Pulmonary artery endothelial cell (primary cell): ENCODE measurements around the gene RBFOX2. TPM values are rescaled to one million over a fixed set of nuclear protein-coding genes. Genes with fewer than 3 reads are reported as not detected.
A peak's percentile ranks its signal among the peaks of the same experiment; 100 is the strongest.

Source experiments
- DNase-seq: peaks from one replicate; pipeline ENCODE4 v3.0.0-alpha.2; 2011; ENCODE audit warnings: low read depth, low spot score
- total RNA-seq: library from RNA; depleted of rRNA; stranded (reverse); fragments of >200 nt; gene quantifications from 2 replicates; pipeline ENCODE4 v1.2.3, GENCODE V29; 2014

The RBFOX2 gene
- total RNA-seq, 1 donor from 2014 or later, result 151 TPM

DNA sequence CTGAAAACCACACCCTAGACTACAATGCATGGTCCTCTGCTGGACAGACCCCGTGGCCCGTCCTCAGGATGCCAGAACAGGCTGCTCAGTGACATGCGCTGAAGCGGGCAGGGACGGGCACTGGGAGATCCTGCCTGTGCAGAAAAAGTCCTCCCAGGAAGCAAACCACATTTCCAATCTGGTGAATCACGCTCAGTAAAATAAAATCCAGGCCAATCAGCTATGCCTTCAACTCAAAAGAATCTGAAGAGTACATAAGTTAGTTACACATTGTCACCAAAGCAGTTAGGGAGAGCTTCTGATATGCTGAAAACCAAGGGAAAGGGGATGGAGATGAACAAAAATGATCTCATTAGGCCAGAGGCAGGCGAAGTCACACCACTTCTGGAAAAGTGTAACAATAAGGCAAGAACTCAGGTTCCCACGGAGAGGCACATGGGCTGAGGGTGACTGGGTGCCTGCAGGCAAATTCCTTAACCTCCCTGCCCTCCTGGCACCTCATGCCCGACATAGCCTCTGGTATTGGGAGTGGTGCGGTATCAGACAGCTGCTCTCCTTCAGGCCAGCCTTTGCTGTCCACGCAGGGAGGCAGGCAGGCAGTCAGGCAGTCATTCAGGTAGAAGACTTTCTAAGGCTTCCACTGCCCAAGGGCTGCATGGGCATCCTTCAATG lies 244.5 kb downstream of the RBFOX2 start:
- no peak for DNase-seq

GRCh38 chr22:35782504-35782903 lies 246.1 kb downstream of the RBFOX2 start:
- DNase-seq, result no peak

DNA sequence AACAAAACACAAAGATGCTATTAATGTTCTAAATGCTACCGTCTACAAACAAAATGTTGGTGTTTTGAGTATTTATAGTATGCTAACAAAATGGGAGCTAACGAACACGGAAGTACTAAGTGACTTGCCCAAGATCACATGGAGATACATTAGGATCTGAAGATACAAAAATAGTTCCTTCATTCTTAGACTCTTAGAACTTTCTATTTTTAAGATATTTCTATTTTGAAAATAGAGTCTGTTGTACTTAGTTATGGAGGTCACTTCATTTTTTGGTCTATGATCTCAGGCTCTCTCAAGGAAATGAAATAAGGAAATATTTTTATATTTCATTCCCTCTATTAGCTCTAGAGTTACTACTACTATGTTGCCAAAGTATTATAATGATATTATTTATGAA lies 246.7 kb downstream of the RBFOX2 start:
- DNase-seq, result no peak

DNA sequence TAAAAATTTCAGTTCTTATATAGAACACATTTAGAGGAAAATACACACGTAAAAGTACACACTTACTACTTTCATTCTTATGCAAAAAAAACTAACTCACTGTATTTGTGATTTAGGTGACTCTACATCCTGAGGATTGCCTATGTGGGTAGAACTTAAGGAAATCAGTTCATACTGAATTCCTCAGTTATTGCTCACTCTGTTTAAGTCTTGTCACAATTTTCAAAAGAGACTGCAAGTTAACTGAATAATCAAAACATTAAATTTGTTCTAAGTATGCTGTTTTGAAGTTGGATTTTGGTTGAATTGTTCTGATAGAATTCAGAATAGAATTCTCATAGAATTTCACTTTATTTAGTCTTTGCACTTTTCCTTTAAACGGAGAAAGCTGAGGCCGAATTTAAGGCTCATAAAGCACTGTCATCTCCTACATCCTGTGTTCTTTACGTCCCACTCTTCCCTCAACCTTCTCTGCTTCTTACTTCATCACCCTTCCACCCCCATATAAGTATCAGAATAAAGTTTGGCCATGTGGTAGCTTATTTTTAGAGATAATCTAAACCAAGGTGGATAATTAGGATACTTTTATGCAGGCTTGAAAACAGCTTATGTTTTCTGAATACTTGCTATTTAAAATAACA lies 251.2 kb downstream of the RBFOX2 start:
- peak; percentile 32 for DNase-seq

DNA sequence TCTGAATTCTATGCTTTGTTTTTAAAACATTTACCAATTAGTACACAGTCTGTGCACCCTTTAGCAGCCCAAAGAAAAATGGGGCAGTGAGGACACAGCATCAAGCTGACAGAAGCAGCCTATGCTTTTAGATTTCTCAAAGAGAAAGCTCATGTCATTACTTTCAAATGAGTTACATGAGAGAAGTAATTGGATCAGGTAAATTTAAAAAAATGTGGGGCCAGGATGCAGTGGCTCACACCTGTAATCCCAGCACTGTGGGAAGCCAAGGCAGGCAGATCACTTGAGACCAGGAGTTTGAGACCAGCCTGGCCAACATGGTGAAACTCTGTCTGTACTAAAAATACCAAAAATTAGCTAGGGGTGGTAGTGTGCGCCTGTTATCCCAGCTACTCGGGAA lies 253.3 kb downstream of the RBFOX2 start:
- no peak for DNase-seq

GRCh38 chr22:35769974-35770373 lies 258.6 kb downstream of the RBFOX2 start:
- no peak for DNase-seq

GRCh38 chr22:35766654-35767580 lies 261.7 kb downstream of the RBFOX2 start:
- DNase-seq, result no peak

DNA sequence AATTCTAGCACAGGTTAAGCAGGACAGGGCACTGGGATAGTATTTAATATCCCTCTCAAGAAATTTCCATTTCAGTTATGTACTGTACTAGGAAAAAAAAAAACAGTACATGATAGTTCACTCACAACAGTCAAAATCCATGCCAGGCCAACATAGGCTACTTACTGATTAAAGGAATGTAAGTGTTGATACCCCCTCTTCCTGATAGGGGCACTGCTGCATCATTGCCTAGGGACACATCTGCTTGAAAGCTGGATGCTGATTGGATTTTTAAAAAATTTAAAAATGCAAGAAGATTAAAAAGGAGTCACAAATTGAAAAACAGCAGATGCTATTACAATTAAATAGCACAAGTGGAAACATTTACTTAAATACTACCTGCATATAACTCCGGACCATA lies 267.6 kb downstream of the RBFOX2 start:
- no peak for DNase-seq

DNA sequence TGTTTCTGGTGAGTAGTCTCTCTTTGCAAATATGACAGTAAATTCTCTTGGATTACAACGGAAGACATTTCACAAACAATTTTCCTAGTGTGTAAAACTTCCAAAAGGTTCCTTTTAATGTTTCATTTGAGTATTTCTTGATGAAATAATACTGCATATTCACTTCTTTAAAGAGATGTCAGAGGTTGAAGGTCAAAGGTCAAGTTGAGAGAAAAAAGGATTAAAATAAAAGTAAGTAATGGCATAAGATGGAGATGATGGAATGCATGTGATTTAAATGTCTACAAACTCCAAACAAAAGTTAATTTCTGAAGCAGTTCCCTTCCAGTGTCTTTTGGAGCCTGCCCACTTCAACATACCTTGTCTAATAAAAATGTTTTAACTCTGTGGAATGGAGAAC lies 270.2 kb downstream of the RBFOX2 start:
- DNase-seq, result no peak

GRCh38 chr22:35756722-35757121 lies 271.9 kb downstream of the RBFOX2 start:
- no peak for DNase-seq

DNA sequence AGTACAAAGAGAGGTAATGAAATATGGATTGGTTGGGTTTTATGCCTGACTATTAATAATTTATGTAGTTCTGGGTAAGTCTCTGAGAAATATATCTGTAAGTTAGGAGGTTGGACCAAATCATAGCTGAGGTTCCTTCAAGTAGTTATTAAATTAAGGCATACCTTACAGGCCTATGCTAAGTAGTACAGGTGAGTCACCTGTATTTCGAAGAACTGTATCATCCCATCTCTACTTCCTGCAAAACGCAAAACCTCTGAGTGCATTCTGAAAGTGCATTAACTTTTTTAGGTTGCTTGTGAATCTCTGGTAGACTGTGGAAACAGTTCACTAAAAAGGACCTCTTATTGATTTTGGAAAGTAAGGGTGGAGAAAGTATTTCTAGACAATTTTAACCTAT lies 273.9 kb downstream of the RBFOX2 start:
- DNase-seq, result no peak

- no peak for DNase-seq
Measured at GRCh38 chr22:35752863-35753189, 275.8 kb downstream of the RBFOX2 start.

GRCh38 chr22:35752006-35752862 lies 276.4 kb downstream of the RBFOX2 start:
- no peak for DNase-seq

DNA sequence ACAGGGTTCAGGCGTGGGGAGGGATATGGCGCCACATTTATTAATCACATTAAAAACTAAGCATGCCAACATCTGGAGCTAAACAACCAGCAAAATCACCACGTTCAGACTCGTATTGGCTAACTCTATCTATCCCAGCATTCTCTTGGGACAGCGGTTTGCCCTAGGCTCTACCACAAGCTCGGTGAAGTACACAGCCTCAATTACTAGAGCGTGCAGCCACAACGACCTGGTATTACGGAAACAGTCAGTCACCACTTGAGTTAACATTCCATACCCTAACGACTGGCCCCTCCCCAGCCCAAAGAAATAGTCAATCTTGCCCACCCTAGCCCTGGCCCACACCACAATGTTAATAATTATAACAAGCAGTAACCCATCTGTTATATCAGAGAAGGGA lies 278.8 kb downstream of the RBFOX2 start:
- no peak for DNase-seq

- no peak for DNase-seq
Measured at GRCh38 chr22:35746946-35747703, 281.5 kb downstream of the RBFOX2 start.

GRCh38 chr22:35746248-35746647 lies 282.4 kb downstream of the RBFOX2 start:
- DNase-seq, result no peak

- DNase-seq, result no peak
Measured at GRCh38 chr22:35743326-35743860, 285.2 kb downstream of the RBFOX2 start.

DNA sequence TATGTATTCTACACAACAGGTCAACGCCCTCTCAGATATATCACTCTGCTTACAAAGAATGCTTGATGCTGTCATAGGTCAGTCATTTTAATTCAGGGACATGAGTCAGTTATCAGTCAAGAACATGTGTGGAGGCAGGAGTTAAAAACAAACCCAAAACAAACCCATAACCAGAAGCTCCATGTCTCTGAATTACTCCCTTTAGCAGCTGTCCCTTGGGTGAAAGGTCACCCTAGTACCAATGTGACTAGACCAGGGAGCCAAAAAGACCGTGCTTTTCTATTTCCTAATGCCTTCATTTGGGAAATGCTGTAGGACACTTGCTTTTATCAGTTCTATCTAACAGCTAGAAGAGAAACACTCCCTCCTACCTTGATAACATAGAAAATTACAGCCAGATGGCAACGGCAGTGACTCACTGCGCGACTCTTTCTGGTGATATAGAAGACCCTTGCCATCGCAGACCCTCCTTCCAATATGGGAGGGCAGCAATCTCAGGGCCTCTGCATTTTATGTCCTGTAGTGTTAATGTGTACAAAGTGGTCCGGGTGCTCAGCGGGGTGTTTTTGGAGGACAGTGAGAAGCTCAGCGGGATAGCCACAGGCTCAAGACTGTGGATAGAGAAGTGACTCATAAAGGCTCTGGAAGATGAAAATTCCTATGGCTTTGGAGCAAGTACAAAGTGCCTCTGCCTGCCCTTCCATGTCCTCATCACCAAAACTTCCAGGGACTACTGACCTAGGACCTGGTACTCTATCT lies 286.1 kb downstream of the RBFOX2 start:
- peak; percentile 58 for DNase-seq

GRCh38 chr22:35740616-35741015 lies 288.0 kb downstream of the RBFOX2 start:
- DNase-seq, result no peak

GRCh38 chr22:35739931-35740380 lies 288.7 kb downstream of the RBFOX2 start:
- no peak for DNase-seq
